HG03558 (cell line): Measurements from ENCODE around the gene SF3B3.
"Not testable (repeated sequence)": the region's sequence is repeated elsewhere in the genome, so short reads cannot be mapped to it uniquely, and the experiment has no call there.

ENCODE experiments used
- ATAC-seq: cut with Tn5 transposase; IDR thresholded peaks from one replicate; pipeline ENCODE4 v1.9.1; 2021; ENCODE audit warnings: moderate number of reproducible peaks; ENCODE audit not compliant: unreplicated experiment; ENCODE audit errors: extremely low read depth

SF3B3 gene

GRCh38 chr16:70586731-70587130 is 63.1 kb downstream of the SF3B3 start:
- no peak for ATAC-seq

GRCh38 chr16:70588565-70588964 is 64.9 kb downstream of the SF3B3 start:
- no peak for ATAC-seq

DNA sequence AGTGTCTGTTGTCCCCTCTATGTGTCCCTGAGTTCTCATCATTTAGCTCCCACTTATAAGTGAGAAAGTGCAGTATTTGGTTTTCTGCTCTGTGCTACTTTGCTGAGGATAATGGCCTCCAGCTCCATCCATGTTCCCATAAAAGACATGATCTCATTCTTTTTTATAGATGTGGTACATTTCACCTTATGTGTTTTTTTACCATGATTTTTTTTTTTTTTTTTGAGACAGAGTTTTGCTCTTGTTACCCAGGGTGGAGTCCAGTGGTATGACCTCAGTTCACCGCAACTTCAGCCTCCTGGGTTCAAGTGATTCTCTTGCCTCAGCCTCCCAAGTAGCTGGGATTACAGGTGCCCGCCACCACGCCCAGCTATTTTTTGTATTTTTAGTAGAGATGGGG is 65.8 kb downstream of the SF3B3 start:
- not testable (repeated sequence) for ATAC-seq

DNA sequence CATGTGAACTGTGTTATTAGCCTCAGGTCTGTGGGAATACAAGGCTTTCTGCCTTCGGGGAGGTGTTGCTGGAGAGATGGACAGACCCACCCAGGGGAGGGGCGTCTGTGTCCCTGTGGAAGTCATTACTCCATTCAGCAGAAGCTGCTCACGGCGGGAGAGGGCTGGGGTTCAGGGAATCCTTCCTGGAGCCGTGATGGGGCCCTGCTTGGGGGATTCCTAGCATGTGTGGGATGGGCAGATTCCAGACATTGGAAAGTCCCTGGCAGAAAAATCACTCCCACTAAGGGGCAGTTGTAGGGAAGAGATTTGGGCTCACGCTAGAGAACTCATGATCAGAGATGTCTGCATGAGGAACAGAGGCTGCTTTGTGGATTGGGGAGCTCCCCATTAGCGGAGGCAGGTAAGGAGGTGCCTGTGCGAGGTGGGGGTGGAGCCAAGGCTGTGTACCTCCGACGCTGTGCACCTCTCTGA is 66.4 kb downstream of the SF3B3 start:
- no peak for ATAC-seq

GRCh38 chr16:70590722-70591415 is 67.3 kb downstream of the SF3B3 start:
- ATAC-seq: no peak

DNA sequence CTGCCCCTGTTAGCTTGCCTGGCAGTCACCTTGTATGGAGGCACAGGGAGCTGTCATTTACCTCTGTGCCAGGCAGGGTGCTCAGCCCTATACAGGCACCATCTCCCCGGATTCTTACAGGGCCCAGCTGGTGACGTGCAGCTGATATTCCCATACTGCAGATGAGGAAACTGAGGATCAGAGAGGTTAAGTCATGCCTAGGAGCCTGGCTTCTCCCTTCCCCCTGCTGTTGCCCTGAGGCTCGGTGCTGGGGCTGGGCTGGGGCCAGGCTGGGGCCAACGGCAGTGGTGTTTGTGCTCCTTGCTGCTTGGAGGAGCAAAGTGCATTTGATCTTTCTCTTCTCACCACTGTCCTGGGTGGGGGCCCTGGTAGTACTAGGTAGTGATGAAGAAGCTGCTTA is 68.0 kb downstream of the SF3B3 start:
- no peak for ATAC-seq

GRCh38 chr16:70592106-70592571 is 68.5 kb downstream of the SF3B3 start:
- no peak for ATAC-seq

DNA sequence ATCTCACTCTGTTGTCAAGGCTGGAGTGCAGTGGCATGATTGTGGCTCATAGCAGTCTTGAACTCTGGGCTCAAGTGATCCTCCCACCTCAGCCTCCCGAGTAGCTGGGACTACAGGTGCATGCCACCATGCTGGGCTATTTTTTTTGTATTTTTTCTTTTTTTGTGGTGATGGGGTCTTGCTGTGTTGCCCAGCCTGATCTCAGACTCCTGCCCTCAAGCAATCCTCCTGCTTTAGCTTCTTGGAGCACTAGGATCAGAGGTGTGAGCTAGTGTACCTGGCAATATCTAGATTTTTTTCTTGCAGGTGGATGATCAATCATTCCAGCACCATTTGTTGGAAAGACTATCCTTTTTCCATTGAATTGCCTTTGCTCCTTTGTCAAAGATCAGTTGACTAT is 69.9 kb downstream of the SF3B3 start:
- ATAC-seq: no peak

- ATAC-seq: no peak
These were observed 71.0 kb downstream of the SF3B3 start for GRCh38 chr16:70594569-70594968.

DNA sequence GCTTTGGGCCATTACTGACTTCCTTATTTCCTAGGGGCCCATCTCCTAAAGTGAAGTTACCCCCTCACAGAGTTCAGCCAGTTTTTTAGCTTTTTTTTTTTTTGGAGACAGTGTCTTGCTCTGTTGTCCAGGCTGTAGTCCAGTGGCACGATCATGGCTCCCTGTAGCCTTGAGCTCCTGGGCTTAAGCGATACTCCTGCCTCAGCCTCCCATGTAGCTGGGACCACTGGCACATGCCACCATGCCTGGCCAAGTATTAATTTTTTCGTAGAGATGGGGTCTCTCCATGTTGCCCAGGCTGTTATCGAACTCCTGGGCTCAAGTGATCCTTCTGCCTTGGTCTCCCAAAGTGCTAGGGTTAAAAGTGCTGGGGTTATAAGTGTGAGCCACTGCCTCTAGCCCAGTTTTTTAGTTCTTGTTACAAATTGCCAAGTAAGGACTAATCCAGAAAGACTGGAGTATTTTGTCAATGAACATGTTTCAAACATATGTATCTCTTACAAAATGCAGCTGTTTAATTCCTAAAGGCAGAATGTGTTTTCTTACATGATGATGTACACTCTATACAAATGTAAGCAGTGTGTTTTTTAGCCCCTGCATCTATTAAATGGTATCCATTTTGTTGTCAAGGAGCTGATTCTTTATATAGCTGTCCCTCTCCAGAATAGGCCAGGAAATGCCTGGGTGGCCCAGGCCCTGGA is 73.7 kb downstream of the SF3B3 start:
- ATAC-seq: no peak

- ATAC-seq: no peak
These were observed 75.4 kb downstream of the SF3B3 start for GRCh38 chr16:70598937-70599503.

GRCh38 chr16:70600730-70601129 is 77.1 kb downstream of the SF3B3 start:
- ATAC-seq: no peak

DNA sequence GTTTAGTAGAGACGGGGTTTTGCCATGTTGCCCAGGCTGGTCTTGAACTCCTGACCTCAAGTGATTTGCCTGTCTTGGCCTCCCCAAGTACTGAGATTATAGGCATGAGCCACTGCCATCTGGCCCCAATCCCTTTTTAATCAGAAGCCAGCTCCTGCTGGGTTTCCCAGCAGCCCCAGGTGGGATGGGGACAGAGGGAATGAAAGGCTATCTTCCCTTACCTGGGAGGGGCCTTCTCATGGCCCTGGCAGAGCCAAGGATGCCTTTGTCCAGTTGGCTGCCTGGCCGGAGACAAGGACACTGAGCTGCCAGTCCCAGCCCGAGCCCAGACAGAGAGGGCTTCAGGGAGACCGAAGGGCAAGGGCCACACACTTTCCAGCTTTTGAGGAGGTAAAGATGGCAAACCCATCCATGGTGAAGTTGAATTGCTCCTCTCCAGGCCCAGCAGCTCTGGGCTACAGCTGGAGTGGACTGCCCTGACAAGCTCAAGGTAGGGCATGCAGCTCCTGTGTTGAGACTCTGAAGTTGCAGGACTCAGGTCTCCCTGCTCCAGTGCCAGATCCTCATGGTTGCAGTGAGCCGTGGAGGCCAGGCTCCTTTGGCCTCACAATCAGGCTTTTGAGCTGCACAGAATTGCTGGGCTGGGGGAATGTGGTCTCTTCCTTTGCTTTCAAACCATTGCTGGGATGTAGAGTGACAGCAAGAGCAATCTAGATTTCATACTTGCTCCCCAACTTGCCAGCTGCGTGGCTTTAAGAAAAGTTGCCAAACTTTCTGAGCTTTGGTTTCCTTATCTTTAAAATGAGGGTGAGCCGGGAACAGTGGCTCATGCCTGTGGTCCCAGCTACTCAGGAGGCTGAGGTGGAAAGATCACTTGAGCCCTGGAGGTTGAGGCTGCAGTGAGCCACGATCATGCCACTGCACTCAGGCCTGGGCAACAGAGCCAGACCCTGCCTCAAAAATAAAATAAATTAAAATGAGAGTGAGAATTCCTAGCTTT is 78.3 kb downstream of the SF3B3 start:
- no peak for ATAC-seq

GRCh38 chr16:70602831-70603230 is 79.2 kb downstream of the SF3B3 start:
- ATAC-seq: no peak

- no peak for ATAC-seq
These were observed 81.0 kb downstream of the SF3B3 start for GRCh38 chr16:70604407-70605282.

- ATAC-seq: no peak
These were observed 81.7 kb downstream of the SF3B3 start for GRCh38 chr16:70605283-70605657.

- no peak for ATAC-seq
These were observed 84.9 kb downstream of the SF3B3 start for GRCh38 chr16:70608521-70608920.

DNA sequence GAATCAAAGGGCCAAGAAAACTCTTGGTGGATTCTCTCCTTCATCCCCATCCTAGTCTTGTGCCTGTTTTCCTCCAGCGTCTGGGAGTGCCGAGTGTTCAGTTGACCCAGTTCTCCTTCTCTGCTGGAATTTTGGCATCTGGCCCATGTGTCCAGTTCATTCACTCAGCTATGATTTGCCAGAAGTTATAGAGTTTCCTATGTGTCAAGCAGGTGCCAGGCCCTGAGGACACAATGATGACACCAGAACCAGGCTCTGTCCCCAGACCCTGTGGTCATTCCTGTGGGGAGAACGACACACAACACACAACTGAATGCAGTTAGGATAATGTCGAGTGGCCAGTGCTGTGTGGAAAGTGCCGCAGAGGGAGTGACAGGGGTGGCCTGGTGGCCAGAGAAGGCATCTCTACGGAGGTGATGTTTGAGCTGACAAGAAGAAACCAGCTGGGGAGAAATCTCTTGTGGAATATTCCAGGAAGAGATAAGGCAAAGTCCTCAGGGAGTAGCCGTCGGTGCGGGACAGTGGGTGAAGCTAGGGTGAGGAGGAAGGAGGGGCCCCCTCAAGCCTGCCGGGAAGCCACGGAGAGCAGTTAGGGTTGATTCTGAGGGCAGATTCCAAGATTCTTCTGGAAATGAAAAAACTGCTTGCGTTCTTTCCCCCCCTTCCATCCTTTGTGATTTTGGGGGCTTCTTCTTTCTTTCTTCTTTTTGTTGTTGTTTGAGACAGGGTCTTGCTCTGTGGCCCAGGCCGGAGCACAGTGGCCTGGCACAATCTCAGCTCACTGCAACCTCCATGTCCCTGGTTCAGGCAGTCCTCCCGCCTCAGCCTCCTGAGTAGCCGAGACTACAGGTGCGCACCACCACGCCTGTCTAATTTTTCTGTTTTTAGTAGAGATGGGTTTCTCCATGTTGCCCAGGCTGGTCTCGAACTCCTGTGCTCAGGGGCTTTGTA is 86.9 kb downstream of the SF3B3 start:
- ATAC-seq: no peak
